HepG2 (cell line): ENCODE measurements around the gene ADRM1. TPM values are rescaled to one million over a fixed set of nuclear protein-coding genes. Genes with fewer than 3 reads are reported as not detected.

Source experiments
- ATAC-seq: fragments of 200-7000 bp; cut with Tn5 transposase; 3 replicates; pipeline ENCODE4 v1.9.1; 2020; ENCODE audit warnings: mild to moderate bottlenecking, moderate library complexity
- BruUV-seq: library from RNA; stranded (reverse); fragments of 400-500 nt; replicated peaks from 2 replicates; lab custom pipeline; 2021; lab: Mats Ljungman, UMichigan
- CTCF ChIA-PET: fragments of 300-600 bp; formaldehyde crosslinking; extraction: SDS; loops from one replicate; lab custom pipeline; 2021; ENCODE audit warnings: low total read pairs, inconsistent platforms, low intra/inter-chr PET ratio; lab: Yijun Ruan, JAX
- POLR2A ChIA-PET: fragments of 350-600 bp; sonication (Branson Sonifier 250); formaldehyde crosslinking; loops from one replicate; lab custom pipeline; 2020; ENCODE audit warnings: antibody characterized with exemption, inconsistent platforms; lab: Yijun Ruan, JAX
- DNase-seq: peaks from one replicate; pipeline ENCODE4 v3.0.0-alpha.2; 2015; ENCODE audit warnings: low spot score
- FAIRE-seq: peaks from 3 replicates; lab custom pipeline; 2011; peaks lifted over from hg19 to GRCh38; lab: Jason Lieb, UNC
- H2AFZ ChIP-seq: one replicate; pipeline ENCODE4 v1.6.1; 2011; ENCODE audit warnings: low read length, inconsistent platforms
- H3K27ac ChIP-seq: fragments of 300-600 bp; 3 replicates; pipeline ENCODE4 v1.8.0; 2011; ENCODE audit warnings: mixed run types, mild to moderate bottlenecking, mixed read lengths, low read length, inconsistent platforms; ENCODE audit not compliant: insufficient read depth; ENCODE audit errors: extremely low read length
- H3K27me3 ChIP-seq, 2 experiments: fragments of 200-600 bp in 1 of 2; 2 replicates in 1 of 2; 3 replicates in 1 of 2; pipeline versions ENCODE4 v1.6.0 to v1.8.0; 2011; ENCODE audit warnings: low read length in 2 of 2, mild to moderate bottlenecking in 2 of 2, moderate library complexity in 2 of 2, inconsistent platforms in 1 of 2; ENCODE audit not compliant: insufficient read depth in 2 of 2, control insufficient read depth in 1 of 2
- H3K36me3 ChIP-seq, 2 experiments: fragments of 200-600 bp in 1 of 2; replicated peaks in 1 of 2; 2 replicates in 1 of 2; 3 replicates in 1 of 2; pipeline versions ENCODE4 v1.5.1 to v1.8.0; 2011; ENCODE audit warnings: low read length in 2 of 2, inconsistent platforms in 1 of 2; ENCODE audit not compliant: insufficient read depth in 2 of 2, control insufficient read depth in 1 of 2
- H3K4me1 ChIP-seq: 2 replicates; pipeline ENCODE4 v1.5.1; 2012; ENCODE audit warnings: low read length, inconsistent platforms; ENCODE audit not compliant: insufficient read depth
- H3K4me2 ChIP-seq: 2 replicates; pipeline ENCODE4 v1.6.0; 2011; ENCODE audit warnings: low read depth, low read length, inconsistent platforms
- H3K4me3 ChIP-seq, 3 experiments: fragments of 200-600 bp in 1 of 3; sonication (generic), shearing (Covaris generic) in 1 of 3; replicated peaks in 1 of 3; 2 replicates each; pipeline ENCODE4 v1.5.1; 2011 to 2016; ENCODE audit warnings: low read length in 3 of 3, inconsistent platforms in 2 of 3, low read depth in 2 of 3, mild to moderate bottlenecking in 2 of 3, control low read depth in 1 of 3, mixed read lengths in 1 of 3; ENCODE audit not compliant: insufficient read depth in 1 of 3
- H3K79me2 ChIP-seq: one replicate; pipeline ENCODE4 v1.6.1; 2011; ENCODE audit warnings: low read length, inconsistent platforms; ENCODE audit not compliant: insufficient read depth
- H3K9ac ChIP-seq: 2 replicates; pipeline ENCODE4 v1.6.0; 2011; ENCODE audit warnings: mild to moderate bottlenecking, low read depth, low read length, inconsistent platforms; ENCODE audit not compliant: insufficient read depth
- H3K9me3 ChIP-seq: 2 replicates; pipeline ENCODE4 v1.5.1; 2012; ENCODE audit warnings: mild to moderate bottlenecking, low read length
- H4K20me1 ChIP-seq: 2 replicates; pipeline ENCODE4 v1.6.0; 2011; ENCODE audit warnings: inconsistent platforms, mild to moderate bottlenecking, low read length, moderate library complexity; ENCODE audit not compliant: insufficient read depth
- ARNTL ChIP-seq: sonication (generic); formaldehyde crosslinking; IDR thresholded peaks from 2 replicates; pipeline ENCODE4 v1.4.0; 2020; ENCODE audit warnings: mild to moderate bottlenecking, missing genetic modification reagents
- CHD4 ChIP-seq: fragments of 200-600 bp; sonication (generic); IDR thresholded peaks from 2 replicates; pipeline ENCODE4 v1.7.0; 2017; ENCODE audit warnings: mild to moderate bottlenecking, low read length, borderline replicate concordance
- DNMT1 ChIP-seq: sonication (generic); formaldehyde crosslinking; IDR thresholded peaks from 2 replicates; pipeline ENCODE4 v1.5.1; 2020; ENCODE audit warnings: mild to moderate bottlenecking, missing genetic modification reagents
- HDAC1 ChIP-seq: sonication (generic); formaldehyde crosslinking; IDR thresholded peaks from 2 replicates; pipeline ENCODE4 v1.5.1; 2020; ENCODE audit warnings: mild to moderate bottlenecking, missing genetic modification reagents
- HNF4G ChIP-seq, 2 experiments: sonication (generic) in 1 of 2; formaldehyde crosslinking in 1 of 2; IDR thresholded peaks; 2 replicates each; pipeline versions ENCODE4 v1.4.0 to v1.6.1; 2011 to 2020; ENCODE audit warnings: borderline replicate concordance in 2 of 2, low read depth in 2 of 2, mild to moderate bottlenecking in 2 of 2, low read length in 1 of 2, missing genetic modification reagents in 1 of 2, moderate library complexity in 1 of 2
- HNRNPK ChIP-seq: fragments of 200-400 bp; formaldehyde crosslinking; IDR thresholded peaks from 2 replicates; pipeline ENCODE4 v1.6.1; 2018; ENCODE audit warnings: low read length, low read depth, moderate library complexity, mild to moderate bottlenecking; ENCODE audit not compliant: poor library complexity, severe bottlenecking
- MAZ ChIP-seq, 2 experiments: sonication (generic) in 1 of 2; formaldehyde crosslinking in 1 of 2; IDR thresholded peaks; 2 replicates each; pipeline versions ENCODE4 v1.5.0 to v1.6.1; 2012 to 2020; ENCODE audit warnings: low read depth in 2 of 2, mild to moderate bottlenecking in 2 of 2, borderline replicate concordance in 1 of 2, improper control_type of control experiment in 1 of 2, low read length in 1 of 2, missing genetic modification reagents in 1 of 2, moderate library complexity in 1 of 2
- MYC ChIP-seq: sonication (generic); formaldehyde crosslinking; IDR thresholded peaks from 2 replicates; pipeline ENCODE4 v1.9.0; 2021; ENCODE audit warnings: missing genetic modification reagents, borderline replicate concordance
- NONO ChIP-seq, 2 experiments: fragments of 450-650 bp in 1 of 2; sonication (generic) in 1 of 2; formaldehyde crosslinking in 1 of 2; IDR thresholded peaks in 1 of 2; conservative IDR thresholded peaks in 1 of 2; 2 replicates each; pipeline versions ENCODE4 v1.6.1 to v1.8.0; 2017 to 2022; ENCODE audit warnings: mild to moderate bottlenecking in 1 of 2, missing genetic modification reagents in 1 of 2, moderate library complexity in 1 of 2
- ONECUT2 ChIP-seq: sonication (generic); formaldehyde crosslinking; IDR thresholded peaks from 2 replicates; pipeline ENCODE4 v1.4.0; 2020; ENCODE audit warnings: missing genetic modification reagents
- SRSF9 ChIP-seq: fragments of 200-400 bp; formaldehyde crosslinking; IDR thresholded peaks from 2 replicates; pipeline ENCODE4 v1.6.1; 2018; ENCODE audit warnings: borderline replicate concordance, mild to moderate bottlenecking, low read depth, low read length; ENCODE audit not compliant: insufficient read depth, poor library complexity, severe bottlenecking
- ZBTB38 ChIP-seq: sonication (generic); formaldehyde crosslinking; IDR thresholded peaks from 2 replicates; pipeline ENCODE4 v1.5.1; 2020; ENCODE audit warnings: mild to moderate bottlenecking, missing genetic modification reagents
- ZNF232 ChIP-seq: sonication (generic); formaldehyde crosslinking; IDR thresholded peaks from 2 replicates; pipeline ENCODE4 v1.4.0; 2020; ENCODE audit warnings: missing genetic modification reagents, borderline replicate concordance
- ZNF350 ChIP-seq: sonication (generic); formaldehyde crosslinking; IDR thresholded peaks from 2 replicates; pipeline ENCODE4 v1.4.0; 2020; ENCODE audit warnings: mild to moderate bottlenecking, low read depth, missing genetic modification reagents, borderline replicate concordance
- ZNF446 ChIP-seq: sonication (generic); formaldehyde crosslinking; IDR thresholded peaks from 2 replicates; pipeline ENCODE4 v1.5.0; 2020; ENCODE audit warnings: mild to moderate bottlenecking, missing genetic modification reagents
- ZNF547 ChIP-seq: sonication (generic); formaldehyde crosslinking; IDR thresholded peaks from 2 replicates; pipeline ENCODE4 v1.5.1; 2020; ENCODE audit warnings: mild to moderate bottlenecking, missing genetic modification reagents
- ZNF567 ChIP-seq: sonication (generic); formaldehyde crosslinking; IDR thresholded peaks from 2 replicates; pipeline ENCODE4 v1.8.1; 2023; ENCODE audit warnings: mild to moderate bottlenecking, missing genetic modification reagents, borderline replicate concordance
- ZNF891 ChIP-seq: sonication (generic); formaldehyde crosslinking; IDR thresholded peaks from 2 replicates; pipeline ENCODE4 v1.5.0; 2020; ENCODE audit warnings: mild to moderate bottlenecking, missing genetic modification reagents
- WGBS: methylation state at CpG from one replicate; pipeline ENCODE4 v1.1.6; 2017; ENCODE audit warnings: low lambda C conversion rate; 5-methylcytosine and 5-hydroxymethylcytosine counted together
- in situ Hi-C: cut with HindIII; loops from 2 replicates; pipeline ENCODE4 v1.10.0; 2017; ENCODE audit warnings: low pct_unique_long_range_greater_than_20kb; ENCODE audit not compliant: extremely low pct_ligation_motif_present
- intact Hi-C: fragments of 100-400 bp; cut with micrococcal nuclease; formaldehyde crosslinking; loops from one replicate; pipeline ENCODE4 v1.10.0; 2022; ENCODE audit not compliant: unreplicated experiment
- polyA plus RNA-seq, 8 experiments: library from polyadenylated mRNA; depleted of rRNA in 3 of 8; stranded (reverse) in 7 of 8; unstranded in 1 of 8; fragments of >200 nt; fragmentation: Illumina TruSeq in 4 of 8; extraction: Trizol in 4 of 8; gene quantifications; 2 replicates each; pipeline versions ENCODE4 v1.2.1 to v1.2.3, GENCODE V29; 2011 to 2016; ENCODE audit warnings: low read depth in 4 of 8, missing spikeins in 1 of 8, mixed read lengths in 1 of 8; ENCODE audit not compliant: insufficient read depth in 1 of 8
- total RNA-seq, 5 experiments: library from RNA; depleted of rRNA; stranded (reverse); fragments of >200 nt; fragmentation: Illumina TruSeq; extraction: Trizol; gene quantifications; 2 replicates each; pipeline ENCODE4 v1.2.3, GENCODE V29; 2016; ENCODE audit warnings: low read depth in 1 of 5
- TF ChIP-seq, protein P1 (sequence below): sonication (generic); formaldehyde crosslinking; IDR thresholded peaks from 2 replicates; pipeline ENCODE4 v1.4.0; 2020; ENCODE audit warnings: mild to moderate bottlenecking, missing genetic modification reagents
- TF ChIP-seq, protein P2 (sequence below): sonication (generic); formaldehyde crosslinking; IDR thresholded peaks from 2 replicates; pipeline ENCODE4 v1.5.1; 2020; ENCODE audit warnings: missing genetic modification reagents, mild to moderate bottlenecking, borderline replicate concordance

ADRM1 gene
- total and polyA plus RNA-seq, 2 of the 13 experiments (the other 11 are each of a cell fraction or from before 2014, with no cell fraction given) = 92.9 to 154 TPM

GRCh38 chr20:62350098-62350628 lies 47.4 kb downstream of the ADRM1 start:
- no peaks in the 10 kb centered on the region for H3K9me3 ChIP-seq
- no TSS peak for BruUV-seq
- H3K4me2 ChIP-seq = no peak overlapping the region
- peak overlapping the region; percentile 6 for H3K27ac ChIP-seq
- CTCF ChIA-PET = no interaction called here
- no peak overlapping the region for H3K4me3 ChIP-seq
- DNase-seq = no peak
- in situ Hi-C loops (no loop called here), intact Hi-C loops (no loop called here)
- H3K27me3 ChIP-seq = no peaks in the 10 kb centered on the region
- H4K20me1 ChIP-seq = peaks cover 12% of the 10 kb centered on the region; the same call in 1 of the 2 replicates
- H2AFZ ChIP-seq = no peak overlapping the region
- no peak overlapping the region for H3K9ac ChIP-seq
- peaks cover 39 to 56% of the 10 kb centered on the region in 2 experiments for H3K36me3 ChIP-seq
- POLR2A ChIA-PET = interaction anchor here (0.9 to 5.8 kb wide), 4 partner anchors 10 to 25 kb away, joined by 3 to 62 read pairs (median 8); partner anchors contain the start of gene LAMA5
- peaks cover 14% of the 10 kb centered on the region for H3K79me2 ChIP-seq
- WGBS = 78% methylated on average over 15 of the region's 16 CpGs
- H3K4me1 ChIP-seq = peaks cover 36% of the 10 kb centered on the region
- FAIRE-seq = no peak
- ATAC-seq = peak; percentile 5
- no peak for TF ChIP-seq ONECUT2 (CRISPR knock-in tag)
- TF ChIP-seq CHD4 = no peak
- no peak for TF ChIP-seq ARNTL (CRISPR knock-in tag)
- TF ChIP-seq HDAC1 = 0 out of 2 replicates have a peak, but pooled peaks have one; percentile 20
- TF ChIP-seq MYC (CRISPR knock-in tag) = 0 out of 2 replicates have a peak, but pooled peaks have one; percentile 34
- TF ChIP-seq, protein P1, sequence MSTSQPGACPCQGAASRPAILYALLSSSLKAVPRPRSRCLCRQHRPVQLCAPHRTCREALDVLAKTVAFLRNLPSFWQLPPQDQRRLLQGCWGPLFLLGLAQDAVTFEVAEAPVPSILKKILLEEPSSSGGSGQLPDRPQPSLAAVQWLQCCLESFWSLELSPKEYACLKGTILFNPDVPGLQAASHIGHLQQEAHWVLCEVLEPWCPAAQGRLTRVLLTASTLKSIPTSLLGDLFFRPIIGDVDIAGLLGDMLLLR (CRISPR knock-in tag) = 0 out of 2 replicates have a peak, but pooled peaks have one; percentile 37
- no peak for TF ChIP-seq ZNF350 (CRISPR knock-in tag)
- TF ChIP-seq MAZ (IDR thresholded peaks at IDR 0.05; ENCODE audit: borderline replicate concordance, low read depth, low read length) = no peak
- 0 out of 2 replicates have a peak, but pooled peaks have one; percentile 4 for TF ChIP-seq MAZ (CRISPR knock-in tag; IDR thresholded peaks at IDR 0.05; ENCODE audit: low read depth)
- peak; percentile 3 for TF ChIP-seq HNRNPK
- 0 out of 2 replicates have a peak, but pooled peaks have one; percentile 55 for TF ChIP-seq DNMT1 (CRISPR knock-in tag)
- TF ChIP-seq ZNF446 (CRISPR knock-in tag) = 0 out of 2 replicates have a peak, but pooled peaks have one; percentile 29
- no peak for TF ChIP-seq ZNF232 (CRISPR knock-in tag)
- TF ChIP-seq, protein P2, sequence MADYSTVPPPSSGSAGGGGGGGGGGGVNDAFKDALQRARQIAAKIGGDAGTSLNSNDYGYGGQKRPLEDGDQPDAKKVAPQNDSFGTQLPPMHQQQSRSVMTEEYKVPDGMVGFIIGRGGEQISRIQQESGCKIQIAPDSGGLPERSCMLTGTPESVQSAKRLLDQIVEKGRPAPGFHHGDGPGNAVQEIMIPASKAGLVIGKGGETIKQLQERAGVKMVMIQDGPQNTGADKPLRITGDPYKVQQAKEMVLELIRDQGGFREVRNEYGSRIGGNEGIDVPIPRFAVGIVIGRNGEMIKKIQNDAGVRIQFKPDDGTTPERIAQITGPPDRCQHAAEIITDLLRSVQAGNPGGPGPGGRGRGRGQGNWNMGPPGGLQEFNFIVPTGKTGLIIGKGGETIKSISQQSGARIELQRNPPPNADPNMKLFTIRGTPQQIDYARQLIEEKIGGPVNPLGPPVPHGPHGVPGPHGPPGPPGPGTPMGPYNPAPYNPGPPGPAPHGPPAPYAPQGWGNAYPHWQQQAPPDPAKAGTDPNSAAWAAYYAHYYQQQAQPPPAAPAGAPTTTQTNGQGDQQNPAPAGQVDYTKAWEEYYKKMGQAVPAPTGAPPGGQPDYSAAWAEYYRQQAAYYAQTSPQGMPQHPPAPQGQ (CRISPR knock-in tag) = no peak
- no peak for TF ChIP-seq NONO (IDR thresholded peaks at IDR 0.05)
- TF ChIP-seq NONO (CRISPR knock-in tag; conservative IDR thresholded peaks at IDR 0.05) = peak; percentile 11; the same call in 1 of the 2 replicates
- TF ChIP-seq ZBTB38 (CRISPR knock-in tag) = 0 out of 2 replicates have a peak, but pooled peaks have one; percentile 28
- no peak for TF ChIP-seq SRSF9
- no peak for TF ChIP-seq ZNF547 (CRISPR knock-in tag)
- TF ChIP-seq ZNF891 (CRISPR knock-in tag) = peak; percentile 62; the same call in 1 of the 2 replicates
- TF ChIP-seq HNF4G (IDR thresholded peaks at IDR 0.05; ENCODE audit: borderline replicate concordance, low read depth, low read length) = 0 out of 2 replicates have a peak, but pooled peaks have one; percentile 18
- no peak for TF ChIP-seq HNF4G (CRISPR knock-in tag; IDR thresholded peaks at IDR 0.05; ENCODE audit: borderline replicate concordance, low read depth)
- no peak for TF ChIP-seq ZNF567 (CRISPR knock-in tag)
